NCI-H2107 treated with DMSO at 0.1 percent for 48 hours (cell line): ENCODE measurements around the gene MAVS.
"Not testable (repeated sequence)": the region's sequence is repeated elsewhere in the genome, so short reads cannot be mapped to it uniquely, and the experiment has no call there.

Source experiments
- DNase-seq: peaks from one replicate; lab custom pipeline; 2025; ENCODE audit not compliant: unreplicated experiment; lab: John Stamatoyannopoulos, UW

Gene MAVS

GRCh38 chr20:3814928-3815495 lies 31.6 kb upstream of the MAVS start:
- DNase-seq: no peak

GRCh38 chr20:3815703-3816315 lies 30.8 kb upstream of the MAVS start:
- DNase-seq: no peak

GRCh38 chr20:3818155-3819151 lies 28.2 kb upstream of the MAVS start:
- DNase-seq: peak; percentile 19

GRCh38 chr20:3819411-3820047 lies 27.1 kb upstream of the MAVS start:
- DNase-seq: no peak

GRCh38 chr20:3820048-3820900 lies 26.4 kb upstream of the MAVS start, which contains the start of gene AP5S1:
Gene AP5S1, plus strand, starts transcription at chr20:3820547. Its CDS starts 1,571 bp downstream, at chr20:3822118.
- DNase-seq: peak; percentile 68

DNA sequence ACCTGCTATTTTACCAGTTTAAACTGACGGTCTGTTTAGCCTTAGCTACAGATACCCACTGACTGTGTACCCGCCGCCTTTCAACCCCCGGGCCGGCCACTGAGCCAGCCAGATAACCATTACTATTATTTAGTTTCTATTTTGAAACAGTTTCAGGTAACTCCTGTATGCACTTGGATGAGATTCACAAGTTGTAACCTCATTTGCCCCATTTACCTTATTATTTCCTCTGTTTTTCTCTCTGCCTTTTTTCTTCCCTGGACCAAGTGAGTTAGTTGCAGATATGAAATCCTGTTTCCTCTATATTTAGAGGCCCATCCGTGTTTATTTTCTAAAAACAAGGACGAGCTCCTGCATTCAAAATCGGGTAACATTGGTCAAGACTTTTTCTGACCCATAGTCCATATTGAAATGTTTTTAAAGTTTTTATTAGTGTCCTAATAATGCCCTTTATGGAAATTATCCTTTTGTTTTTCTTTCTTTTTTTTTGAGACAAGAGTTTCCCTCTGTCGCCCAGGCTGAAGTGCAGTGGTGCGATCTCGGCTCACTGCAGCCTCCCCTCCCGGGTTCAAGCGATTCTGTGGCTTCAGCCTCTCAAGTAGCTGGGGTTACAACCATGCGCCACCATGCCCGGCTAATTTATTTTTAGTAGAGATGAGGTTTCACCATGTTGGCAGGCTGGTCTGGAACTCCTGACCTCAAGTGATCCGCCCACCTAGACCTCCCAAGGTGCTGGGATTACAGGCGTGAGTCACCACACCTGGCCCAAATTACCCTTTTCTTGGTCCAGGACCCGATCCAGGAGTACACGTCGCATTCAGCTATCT lies 25.5 kb upstream of the MAVS start:
- DNase-seq: no peak

DNA sequence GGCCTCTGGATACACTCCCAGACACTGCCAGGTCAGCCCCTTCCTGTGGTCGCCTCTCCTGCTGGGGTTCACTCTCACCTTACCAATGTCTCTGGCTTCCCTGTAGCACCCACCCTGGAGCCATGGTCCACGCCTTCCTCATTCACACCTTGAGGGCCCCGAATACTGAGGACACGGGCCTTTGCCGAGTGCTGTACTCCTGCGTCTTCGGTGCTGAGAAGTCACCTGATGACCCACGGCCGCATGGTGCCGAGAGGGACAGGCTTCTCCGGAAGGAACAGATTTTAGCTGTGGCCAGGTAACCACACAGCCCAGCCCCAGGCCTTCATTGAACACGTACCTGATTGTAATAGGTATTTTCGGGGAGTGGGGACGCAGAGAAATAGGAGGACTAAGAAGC lies 24.6 kb upstream of the MAVS start:
- DNase-seq: no peak

- no peak for DNase-seq
Observed at GRCh38 chr20:3823881-3824280, 22.8 kb upstream of the MAVS start.

GRCh38 chr20:3825526-3825925 lies 21.1 kb upstream of the MAVS start:
- no peak for DNase-seq

GRCh38 chr20:3826420-3826819 lies 20.2 kb upstream of the MAVS start:
- DNase-seq: no peak

DNA sequence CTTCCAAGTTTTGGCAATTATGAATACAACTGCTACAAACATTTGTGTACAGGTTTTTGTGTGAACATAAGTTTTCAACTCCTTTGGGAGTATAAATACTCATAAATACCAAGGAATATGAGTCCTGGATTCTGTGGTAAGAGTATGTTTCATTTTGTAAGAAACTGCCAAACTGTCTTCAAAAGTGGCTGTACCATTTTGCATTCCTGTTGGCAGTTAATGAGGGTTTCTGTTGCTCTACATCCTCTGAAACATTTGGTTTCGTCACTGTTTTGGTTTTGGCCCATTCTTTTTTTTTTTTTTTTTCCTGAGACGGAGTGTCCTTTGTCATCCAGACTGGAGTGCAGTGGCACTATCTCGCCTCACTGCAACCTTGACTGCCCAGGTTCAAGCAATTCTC lies 17.8 kb upstream of the MAVS start:
- DNase-seq: no peak

- not testable (repeated sequence) for DNase-seq
Observed at GRCh38 chr20:3829891-3830290, 16.7 kb upstream of the MAVS start.

- no peak for DNase-seq
Observed at GRCh38 chr20:3836132-3836531, 10.5 kb upstream of the MAVS start.

GRCh38 chr20:3839328-3839727 lies 7.3 kb upstream of the MAVS start:
- DNase-seq: no peak

DNA sequence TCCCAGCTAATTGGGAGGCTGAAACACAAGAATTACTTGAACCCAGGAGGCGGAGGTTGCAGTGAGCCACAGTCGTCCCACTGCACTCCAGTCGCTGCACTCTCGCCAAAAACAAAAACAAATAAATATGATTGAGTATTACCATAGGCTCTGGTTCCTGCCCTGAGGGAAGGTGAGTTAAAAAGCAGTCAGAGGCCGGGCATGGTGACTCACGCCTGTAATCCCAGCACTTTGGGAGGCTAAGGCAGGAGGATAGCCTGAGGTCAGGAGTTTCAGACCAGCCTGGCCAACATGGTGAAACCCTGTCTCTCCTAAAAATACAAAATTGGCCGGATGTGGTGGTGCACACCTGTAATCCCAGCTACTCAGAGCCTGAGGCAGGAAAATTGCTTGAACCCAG lies 6.4 kb upstream of the MAVS start:
- DNase-seq: not testable (repeated sequence)

DNA sequence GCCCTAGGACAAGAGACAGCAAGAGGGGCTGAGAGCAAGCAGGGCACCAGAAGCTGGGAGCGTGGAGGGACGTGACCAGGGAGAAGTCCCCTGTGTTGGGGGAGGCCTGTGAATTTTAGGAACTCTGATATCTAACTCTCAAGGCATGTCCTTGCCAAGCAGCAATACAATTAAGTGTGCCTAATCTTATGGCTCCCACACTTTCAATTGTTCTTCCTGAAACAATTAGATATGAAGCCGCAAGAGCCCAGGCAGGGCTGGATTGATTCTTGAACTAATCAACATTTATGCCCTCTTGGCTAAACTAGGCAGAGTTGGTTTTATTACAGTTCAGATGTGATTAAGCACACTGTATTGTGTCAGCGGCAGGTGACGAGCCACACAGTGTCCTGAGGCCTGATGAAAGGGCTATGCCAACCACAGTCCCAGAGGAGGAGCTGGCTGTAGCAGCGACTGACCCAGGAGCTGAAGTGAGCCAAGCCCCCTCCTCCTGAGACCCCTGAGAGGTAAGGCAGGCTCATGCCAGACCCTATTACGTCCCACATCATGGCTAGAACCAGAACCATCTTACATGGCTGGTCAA lies 4.2 kb upstream of the MAVS start:
- no peak for DNase-seq

- DNase-seq: no peak
Observed at GRCh38 chr20:3843490-3843889, 3.1 kb upstream of the MAVS start.

DNA sequence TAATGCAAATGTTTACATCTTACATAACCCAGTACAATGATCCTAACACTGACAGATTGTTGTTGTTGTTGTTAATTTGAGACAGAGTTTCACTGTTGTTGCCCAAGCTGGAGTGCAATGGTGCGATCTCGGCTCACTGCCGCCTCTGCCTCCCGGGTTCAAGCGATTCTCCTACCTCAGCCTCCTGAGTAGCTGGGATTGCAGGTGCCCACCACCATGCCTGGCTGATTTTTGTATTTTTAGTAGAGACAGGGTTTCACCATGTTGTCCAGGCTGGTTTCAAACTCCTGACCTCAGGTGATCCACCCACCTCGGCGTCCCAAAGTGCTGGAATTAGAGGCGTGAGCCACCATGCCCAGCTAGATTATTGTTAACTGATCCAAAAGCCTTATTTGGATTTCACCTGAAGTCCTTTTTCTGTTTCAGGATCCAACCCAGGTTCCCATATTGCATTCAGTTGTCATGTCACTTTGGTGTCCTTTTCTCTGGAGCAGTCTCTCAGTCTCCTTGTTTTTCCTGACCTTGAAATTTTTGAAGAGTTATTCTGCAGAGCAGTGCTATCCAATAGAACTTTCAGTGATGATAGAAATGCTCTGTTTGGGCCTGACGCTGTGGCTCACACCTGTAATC lies 2.5 kb upstream of the MAVS start:
- not testable (repeated sequence) for DNase-seq

- no peak for DNase-seq
Observed at GRCh38 chr20:3846378-3846739, 275 bp upstream of the MAVS start.
